ENCODE data around the gene ABCA7. TPM values are rescaled to one million over a fixed set of nuclear protein-coding genes. Genes with fewer than 3 reads are reported as not detected.

ABCA7 gene
- total RNA-seq, 1 donor from 2014 or later, result 24.6 TPM

DNA sequence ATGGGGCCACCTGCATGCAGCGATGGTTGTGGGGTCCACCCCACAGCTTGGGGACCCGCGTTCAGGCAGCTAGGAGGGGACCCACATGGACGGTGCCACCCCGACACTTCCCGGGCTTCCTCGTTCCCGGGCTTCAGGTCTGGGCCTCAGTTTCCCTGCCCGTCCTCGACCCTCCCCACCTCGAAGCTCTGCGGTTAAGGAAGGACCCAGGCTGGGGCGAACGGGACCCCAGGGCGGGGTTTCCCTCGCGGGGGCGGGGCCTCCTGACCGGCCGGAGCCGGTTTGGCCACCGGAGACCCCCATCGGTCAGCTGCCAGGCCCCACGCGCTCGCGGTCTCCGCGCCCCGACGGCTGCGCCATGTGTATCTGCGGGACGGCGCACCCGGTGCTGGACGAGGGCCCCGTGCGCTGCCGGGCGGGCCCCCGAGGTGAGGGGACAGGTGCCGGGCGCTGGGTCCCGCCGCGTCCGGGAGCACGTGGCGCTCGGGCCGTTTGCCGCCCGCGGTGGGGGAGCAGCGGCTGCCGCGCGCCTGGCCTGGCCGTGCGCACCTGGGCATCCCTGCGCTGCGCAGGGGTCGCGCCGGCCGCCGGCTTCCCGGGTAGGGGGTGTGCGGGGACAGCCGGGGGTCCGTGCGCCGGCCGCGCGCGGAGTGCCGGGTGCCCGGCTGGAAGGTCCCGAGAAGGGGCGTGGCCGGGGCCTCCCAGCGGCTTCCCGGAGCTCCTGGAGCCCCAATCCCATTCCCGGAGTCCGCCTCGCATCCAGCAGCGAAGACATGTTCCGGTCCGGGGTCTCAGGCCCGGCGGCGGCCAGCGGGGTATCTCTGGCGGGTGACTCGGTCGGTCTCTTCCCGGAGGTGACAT is 31.3 kb downstream of the ABCA7 start:
- DNase-seq (ENCODE audit: low read depth), result no peak

DNA sequence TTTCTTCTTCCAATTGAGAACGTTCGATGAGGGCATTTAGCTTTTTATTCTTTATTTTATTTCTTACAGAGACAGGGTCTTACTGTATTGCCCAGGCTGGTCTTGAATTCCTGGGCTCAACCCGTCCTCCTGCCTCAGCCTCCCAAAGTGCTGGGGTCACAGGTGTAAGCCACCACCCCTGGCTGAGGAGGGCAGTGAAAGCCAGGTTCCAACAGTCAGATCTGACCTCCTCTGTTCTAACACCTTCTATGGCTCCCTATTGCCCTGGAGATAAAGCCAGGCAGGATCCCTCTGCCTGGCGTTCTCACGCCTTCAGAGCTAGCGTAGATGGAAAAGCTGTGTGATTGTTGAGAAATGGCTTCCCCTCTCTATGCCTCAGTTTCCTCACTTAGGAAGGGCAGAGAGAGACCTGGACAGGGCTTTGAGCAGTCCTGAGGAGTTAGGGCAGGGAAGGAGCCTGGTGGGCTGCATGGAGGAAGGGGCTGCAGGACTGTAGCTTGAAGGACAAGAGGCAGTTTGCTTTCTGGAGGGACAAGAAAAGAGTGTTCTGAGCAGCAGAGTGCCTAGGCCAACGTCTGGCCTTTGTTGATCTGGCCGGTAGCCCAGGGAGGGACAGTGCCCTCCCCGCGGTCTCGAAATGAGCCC is 32.6 kb downstream of the ABCA7 start:
- DNase-seq (ENCODE audit: low read depth), result no peak

DNA sequence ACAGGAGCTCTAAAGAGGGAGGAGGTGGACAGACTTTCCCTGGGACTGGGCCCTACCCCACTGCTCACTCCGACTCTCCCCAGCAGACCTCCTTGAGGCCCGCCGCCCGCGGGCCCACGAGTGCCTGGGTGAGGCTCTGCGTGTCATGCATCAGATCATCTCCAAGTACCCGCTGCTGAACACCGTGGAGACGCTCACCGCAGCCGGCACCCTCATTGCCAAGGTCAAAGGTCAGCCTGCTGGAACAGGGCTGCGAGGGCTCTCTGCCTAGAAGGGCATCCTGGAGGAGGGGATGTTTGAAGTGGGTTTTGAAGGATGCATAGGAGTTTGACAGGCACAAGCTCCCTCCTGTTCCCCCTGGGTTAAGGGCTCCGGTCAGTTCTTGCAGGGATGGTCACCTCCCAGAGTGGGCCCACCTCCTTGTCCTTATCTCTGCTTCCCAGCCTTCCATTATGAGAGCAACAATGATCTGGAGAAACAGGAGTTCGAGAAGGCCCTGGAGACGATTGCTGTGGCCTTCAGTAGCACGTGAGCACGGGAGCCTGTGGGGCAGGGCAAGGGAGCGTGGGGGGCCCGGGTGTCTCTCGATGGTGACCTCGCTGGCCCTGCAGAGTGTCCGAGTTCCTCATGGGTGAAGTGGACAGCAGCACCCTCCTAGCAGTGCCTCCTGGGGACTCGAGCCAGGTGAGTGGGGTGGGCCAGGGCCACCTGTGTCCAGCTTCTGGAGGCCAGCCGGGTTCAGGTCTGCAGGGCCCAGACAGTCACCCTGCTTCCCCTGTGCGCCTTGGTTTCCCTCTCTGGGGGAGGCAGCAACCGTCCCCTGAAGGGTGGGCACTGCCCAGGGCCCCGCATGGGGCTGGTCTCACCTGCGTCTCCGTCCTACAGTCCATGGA is 33.4 kb downstream of the ABCA7 start:
- no peak for DNase-seq (ENCODE audit: low read depth)

DNA sequence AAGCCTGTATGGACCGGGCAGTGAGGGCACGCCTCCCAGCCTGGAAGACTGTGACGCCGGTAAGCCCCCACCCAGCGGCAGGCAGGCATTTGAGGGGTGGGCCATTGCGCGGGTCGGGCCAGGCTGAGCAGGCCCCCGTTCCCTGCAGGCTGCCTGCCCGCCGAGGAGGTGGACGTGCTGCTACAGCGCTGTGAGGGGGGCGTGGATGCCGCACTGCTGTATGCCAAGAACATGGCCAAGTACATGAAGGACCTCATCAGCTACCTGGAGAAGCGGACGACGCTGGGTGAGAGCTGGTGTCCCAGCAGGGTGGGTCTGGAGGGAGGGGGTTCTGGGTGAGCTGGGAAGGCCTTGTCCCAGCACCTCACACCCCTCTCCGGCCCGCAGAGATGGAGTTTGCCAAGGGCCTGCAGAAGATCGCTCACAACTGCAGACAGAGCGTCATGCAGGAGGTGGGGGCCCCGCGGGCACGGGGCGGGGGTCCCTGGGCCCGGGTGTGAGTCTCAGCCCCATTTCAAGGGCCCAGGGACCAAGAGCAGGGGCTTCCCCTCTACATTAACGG is 34.1 kb downstream of the ABCA7 start:
- no peak for DNase-seq (ENCODE audit: low read depth)

DNA sequence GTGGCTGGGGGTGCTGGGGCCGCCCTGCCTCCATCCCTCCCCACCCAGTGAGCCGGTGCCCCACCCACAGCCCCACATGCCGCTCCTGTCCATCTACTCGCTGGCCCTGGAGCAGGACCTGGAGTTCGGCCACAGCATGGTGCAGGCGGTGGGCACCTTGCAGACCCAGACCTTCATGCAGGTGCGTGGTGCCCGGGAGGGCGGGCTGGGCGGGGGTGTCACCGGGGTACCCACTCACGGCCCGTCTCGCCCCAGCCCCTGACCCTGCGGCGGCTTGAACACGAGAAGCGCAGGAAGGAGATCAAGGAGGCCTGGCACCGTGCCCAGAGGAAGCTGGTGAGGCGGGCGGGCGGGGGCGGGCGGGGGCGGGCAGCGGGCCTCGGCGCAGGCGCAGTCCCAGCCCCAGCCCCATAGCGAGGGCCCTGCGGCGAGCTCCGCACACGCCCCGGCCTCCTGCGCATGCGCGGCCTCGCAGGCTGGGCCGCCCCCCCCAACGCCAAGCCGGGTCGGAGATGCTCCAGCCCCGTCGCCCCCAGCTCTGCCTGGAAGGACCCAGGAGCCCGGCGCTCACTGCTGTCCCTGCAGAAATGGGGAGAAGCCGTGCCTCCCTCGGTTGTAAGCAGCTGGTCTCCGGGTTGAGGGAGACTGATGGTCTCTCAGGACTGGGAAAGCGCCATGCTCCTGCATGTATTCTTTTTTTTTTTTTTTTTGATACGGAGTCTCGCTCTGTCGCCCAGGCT is 34.8 kb downstream of the ABCA7 start:
- no peak for DNase-seq (ENCODE audit: low read depth)

DNA sequence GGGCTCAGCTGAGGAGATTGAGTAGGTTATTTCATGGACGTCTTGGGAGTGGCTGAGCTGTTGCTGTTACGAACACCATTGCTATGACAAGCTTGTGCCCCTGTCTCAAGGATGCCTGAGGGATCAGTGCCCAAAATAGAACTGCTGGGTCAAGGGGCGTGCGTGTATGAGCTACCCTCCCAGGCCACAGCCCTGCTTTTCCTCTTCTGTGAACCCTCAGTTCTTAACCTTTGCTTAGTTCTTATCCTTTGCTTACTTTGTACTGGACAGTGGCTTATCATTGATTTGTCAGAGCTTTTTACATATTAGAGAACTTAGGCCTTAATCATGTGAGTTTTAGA is 36.1 kb downstream of the ABCA7 start:
- DNase-seq (ENCODE audit: low read depth), result no peak

DNA sequence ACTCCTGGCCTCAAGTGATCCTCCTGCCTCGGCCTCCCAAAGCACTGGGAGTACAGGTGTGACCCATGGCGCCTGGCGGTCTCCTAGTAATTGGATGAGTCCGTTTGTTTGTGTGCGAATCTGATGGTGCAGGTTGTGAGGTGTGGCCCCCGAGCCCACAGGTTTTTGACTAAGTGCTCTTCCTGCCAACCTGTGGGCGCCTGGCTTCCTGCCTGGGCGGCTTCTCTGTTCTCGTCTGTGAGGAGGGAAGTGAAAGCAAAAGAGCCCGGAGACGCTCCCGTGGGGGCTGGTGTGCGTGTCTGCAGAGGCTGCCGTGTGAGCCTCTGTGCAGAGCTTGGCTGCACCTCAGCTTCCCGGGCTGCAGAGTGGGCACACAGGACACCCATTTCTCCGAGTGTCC is 37.0 kb downstream of the ABCA7 start:
- no peak for DNase-seq (ENCODE audit: low read depth)

DNA sequence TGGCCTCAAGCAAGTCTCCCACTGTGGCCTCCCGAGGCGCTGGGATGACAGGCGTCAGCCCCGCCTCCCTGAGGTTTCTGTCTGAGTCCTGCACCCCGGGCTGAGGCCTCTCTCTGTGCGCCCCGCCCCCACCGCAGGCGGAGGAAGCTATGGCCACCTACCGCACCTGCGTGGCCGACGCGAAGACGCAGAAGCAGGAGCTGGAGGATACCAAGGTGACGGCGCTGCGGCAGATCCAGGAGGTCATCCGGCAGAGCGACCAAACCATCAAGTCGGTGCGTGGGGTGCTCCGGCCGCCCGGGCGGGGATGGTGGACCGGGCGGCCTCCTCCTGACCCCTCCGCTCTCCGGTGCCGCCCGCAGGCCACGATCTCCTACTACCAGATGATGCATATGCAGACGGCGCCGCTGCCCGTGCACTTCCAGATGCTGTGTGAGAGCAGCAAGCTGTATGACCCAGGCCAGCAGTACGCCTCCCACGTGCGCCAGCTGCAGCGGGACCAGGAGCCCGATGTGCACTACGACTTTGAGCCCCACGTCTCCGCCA is 39.7 kb downstream of the ABCA7 start:
- DNase-seq (ENCODE audit: low read depth), result no peak

DNA sequence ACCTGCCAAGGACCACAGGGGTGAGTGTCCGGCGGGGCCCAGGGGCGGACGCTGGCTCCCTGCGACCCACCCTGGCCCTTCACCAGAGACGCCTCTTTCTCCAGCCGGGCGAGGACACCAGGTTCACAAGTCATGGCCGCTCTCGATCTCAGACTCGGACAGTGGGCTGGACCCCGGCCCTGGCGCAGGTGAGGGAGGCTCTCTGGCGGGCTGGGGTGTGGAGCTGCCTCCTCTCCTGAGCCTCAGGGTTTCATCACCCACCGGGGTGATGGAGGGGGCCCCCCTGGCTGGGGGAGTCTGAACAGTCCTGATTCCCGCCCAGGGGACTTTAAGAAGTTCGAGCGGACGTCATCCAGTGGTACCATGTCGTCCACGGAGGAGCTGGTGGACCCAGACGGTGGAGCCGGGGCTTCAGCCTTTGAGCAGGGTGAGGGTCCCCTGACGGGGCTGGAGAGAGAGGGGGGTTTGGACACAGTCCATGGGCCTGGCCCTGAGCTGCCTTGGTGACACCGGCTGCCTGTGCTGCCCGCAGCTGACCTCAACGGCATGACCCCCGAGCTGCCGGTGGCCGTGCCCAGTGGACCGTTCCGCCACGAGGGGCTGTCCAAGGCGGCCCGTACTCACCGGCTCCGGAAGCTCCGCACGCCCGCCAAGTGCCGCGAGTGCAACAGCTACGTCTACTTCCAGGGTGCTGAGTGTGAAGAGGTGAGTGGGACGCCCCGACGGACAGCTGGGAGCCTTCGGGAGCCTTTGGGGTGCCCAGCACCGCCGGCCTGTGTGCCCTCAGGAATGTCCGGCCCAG is 40.7 kb downstream of the ABCA7 start:
- no peak for DNase-seq (ENCODE audit: low read depth)

DNA sequence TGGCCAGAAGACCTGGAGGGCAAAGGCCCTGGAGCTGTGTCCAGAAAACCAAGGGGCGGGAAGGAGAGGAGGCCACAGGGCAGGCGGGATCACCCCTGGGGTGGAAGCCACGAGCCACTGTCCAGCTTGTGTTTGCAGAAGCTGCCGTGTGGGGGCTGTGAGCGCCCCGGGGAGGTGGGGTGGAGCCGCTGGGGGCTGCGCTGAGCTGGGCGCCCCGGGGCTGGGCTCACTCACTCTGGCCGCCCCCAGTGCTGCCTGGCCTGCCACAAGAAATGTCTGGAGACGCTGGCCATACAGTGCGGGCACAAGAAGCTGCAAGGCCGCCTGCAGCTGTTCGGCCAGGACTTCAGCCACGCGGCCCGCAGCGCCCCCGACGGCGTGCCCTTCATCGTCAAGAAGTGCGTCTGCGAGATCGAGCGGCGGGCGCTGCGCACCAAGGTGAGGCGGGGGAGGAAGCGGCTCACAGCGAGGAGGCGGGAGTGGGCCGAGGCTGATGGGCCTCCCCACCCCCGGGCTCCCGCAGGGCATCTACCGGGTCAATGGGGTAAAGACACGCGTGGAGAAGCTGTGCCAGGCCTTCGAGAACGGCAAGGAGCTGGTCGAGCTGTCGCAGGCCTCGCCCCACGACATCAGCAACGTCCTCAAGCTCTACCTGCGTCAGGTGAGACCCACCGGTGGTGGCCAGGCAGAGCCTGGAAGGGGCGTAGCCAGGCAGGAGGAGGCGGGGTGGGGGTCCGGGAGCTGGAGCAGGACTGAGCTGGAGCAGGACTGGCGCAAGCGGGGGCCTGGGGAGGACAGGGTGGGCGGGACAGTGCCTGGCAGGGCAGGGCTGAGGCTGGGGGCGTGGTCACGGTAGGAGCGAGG is 41.6 kb downstream of the ABCA7 start:
- DNase-seq (ENCODE audit: low read depth), result no peak

DNA sequence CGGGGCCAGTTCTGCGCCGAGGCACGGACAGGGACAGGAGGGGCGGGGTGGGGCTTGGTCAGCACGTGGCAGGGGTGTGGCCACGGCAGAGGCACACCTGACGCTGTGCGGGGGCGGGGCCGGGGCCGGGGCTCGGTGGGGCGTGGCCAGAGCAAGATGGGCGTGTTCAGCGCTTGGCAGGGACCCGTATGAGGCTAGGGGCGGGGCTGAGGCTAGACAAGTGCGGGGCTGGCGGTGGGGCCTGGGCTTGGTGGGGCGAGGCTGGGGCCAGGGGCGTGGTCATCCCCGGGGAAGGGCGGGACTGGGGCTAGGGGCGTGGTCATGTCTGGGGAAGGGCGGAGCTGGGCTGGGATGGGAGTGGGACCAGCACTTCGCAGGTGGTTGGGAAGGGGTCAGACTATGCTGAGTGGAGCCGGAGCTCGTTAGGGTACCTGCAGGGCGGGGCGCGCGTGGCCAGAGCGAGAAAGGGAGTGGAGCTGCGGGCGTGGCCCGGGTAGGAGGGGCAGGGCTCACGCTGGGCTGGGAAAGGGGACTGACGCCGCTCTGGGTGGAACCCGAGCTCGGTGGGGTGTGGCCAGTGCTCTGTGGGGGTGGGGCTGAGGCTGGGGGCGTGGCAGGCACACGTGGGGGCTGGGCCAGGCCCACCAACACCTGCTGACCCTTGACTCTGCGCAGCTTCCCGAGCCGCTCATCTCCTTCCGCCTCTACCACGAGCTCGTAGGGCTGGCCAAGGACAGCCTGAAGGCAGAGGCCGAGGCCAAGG is 42.4 kb downstream of the ABCA7 start:
- DNase-seq (ENCODE audit: low read depth), result peak; percentile 57

DNA sequence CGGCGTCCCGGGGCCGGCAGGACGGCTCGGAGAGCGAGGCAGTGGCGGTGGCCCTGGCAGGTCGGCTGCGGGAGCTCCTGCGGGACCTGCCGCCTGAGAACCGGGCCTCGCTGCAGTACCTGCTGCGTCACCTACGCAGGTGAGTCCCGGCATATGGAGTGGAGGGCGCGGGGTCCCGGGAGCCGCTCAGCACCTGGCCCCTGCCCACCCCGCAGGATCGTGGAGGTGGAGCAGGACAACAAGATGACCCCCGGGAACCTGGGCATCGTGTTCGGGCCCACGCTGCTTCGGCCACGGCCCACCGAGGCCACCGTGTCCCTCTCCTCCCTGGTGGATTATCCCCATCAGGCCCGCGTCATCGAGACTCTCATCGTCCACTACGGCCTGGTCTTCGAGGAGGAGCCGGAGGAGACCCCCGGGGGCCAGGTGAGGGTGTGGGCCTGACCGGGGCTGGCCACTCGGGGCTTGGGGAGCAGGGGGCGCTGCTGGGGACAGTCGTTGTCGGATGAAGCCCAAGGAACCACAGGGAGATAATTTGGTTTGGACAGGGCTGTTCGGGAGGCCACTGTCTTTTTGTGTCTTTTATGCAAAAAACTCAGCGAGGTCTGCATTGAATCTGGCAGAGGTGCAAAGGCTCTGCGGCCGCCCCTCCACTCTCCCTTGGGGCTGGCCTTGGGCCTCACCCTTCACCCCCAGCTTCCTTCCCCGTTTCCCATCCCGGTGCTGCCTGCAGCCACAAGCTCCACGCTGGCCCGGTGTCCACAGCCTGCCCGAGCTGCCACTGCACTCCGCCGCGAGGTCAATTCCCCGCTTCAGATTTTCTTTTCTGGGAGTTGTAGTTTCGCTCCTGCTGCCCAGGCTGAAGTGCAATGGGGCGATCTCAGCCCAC is 43.3 kb downstream of the ABCA7 start:
- DNase-seq (ENCODE audit: low read depth), result no peak

DNA sequence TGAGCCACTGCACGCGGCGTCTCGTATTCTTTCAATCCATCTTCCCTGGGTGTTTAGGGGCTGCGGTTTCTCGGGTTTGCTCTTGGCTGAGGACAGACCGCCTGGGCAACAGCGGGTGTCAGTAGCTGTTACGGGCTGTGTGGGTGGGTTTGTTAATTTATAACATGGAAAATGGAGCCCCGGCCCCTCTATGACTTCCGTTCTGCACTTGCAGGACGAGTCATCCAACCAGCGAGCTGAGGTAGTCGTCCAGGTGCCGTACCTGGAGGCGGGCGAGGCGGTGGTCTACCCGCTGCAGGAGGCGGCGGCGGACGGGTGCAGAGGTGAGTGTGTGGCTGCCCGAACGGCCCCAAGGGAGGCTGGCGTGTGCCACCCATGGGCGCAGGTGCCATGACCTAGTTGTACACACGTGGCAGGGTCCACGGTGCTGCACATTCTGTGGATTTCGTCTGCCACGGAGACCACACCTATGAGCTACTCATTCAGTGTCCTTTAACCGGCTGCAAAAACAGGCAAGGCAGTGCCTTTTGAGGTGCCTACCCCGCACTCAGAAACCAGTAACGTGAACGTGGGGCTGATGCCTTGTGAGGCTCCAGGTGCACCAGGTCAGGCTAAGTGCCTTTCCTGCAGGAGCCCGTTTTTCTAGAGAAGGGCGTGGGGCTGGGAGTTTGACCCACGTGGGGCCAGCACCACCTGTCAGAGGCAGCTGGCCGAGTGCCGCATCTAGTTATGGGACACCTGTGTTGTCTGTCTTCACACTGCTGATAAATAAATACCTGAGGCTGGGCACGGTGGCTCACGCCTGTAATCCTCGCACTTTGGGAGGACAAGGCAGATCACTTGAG is 44.3 kb downstream of the ABCA7 start:
- peak; percentile 65 for DNase-seq (ENCODE audit: low read depth)

DNA sequence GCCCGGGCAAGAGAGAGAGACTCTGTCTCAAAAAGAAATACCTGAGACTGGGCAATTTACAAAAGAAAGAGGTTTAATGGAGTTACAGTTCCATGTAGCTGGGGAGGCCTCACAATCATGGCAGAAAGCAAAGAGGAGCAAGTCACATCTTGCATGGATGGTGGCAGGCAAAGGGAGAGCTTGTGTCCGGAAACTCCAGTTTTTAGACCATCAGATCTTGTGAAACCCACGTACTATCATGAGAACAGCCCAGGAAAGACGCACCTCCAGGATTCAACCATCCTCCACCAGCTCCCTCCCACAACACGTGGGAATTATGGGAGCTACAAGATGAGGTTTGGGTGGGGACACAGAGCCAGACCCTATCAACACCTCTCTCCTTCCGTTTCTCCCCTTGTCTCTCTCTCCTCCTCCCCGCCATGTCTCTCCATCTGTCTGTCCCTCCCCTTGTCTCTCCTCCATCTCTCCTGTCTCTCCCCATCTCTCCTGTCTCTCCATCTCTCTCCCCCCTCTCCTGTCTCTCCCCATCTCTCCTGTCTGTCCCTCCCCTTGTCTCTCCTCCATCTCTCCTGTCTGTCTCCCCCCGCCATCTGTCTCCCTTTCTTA is 45.2 kb downstream of the ABCA7 start:
- no peak for DNase-seq (ENCODE audit: low read depth)

DNA sequence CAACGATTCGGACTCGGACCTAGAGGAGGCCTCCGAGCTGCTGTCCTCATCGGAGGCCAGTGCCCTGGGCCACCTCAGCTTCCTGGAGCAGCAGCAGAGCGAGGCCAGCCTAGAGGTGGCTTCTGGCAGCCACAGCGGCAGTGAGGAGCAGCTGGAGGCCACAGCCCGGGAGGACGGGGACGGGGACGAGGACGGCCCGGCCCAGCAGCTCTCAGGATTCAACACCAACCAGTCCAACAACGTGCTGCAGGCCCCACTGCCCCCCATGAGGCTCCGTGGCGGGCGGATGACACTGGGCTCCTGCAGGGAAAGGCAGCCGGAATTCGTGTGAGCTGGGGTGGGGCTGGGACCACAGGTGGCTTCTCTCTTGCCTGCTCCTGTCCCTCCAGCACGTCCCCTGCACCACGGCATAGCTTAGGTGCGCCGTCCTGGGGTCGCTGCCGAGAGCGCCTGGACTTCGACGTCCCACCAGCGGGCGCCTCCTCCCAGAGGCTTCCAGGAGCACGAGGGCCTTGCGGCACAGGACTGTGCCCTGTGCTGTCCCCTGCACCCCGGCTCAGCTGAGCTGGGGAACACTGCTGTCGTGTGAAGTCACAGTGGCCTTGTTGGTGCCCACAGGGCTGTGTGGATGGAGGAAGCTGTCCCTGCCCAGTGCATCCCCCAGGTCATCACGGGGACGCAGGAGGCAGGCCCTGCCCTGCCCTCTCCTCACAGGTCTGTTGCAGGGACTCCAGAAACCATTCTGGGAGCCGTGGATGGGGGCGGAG is 46.0 kb downstream of the ABCA7 start:
- no peak for DNase-seq (ENCODE audit: low read depth)

Data from renal cortical epithelial cell (primary cell).